ENCODE results near the gene MAGEA12. TPM values are rescaled to one million over a fixed set of nuclear protein-coding genes. Genes with fewer than 3 reads are reported as not detected.
"Not testable (repeated sequence)": the region's sequence is repeated elsewhere in the genome, so short reads cannot be mapped to it uniquely, and the experiment has no call there.

The MAGEA12 gene
- not detected for total RNA-seq

GRCh38 chrX:152733261-152733975, at the start of gene MAGEA12, which contains the start of gene CSAG1:
MAGEA12 (plus strand) TSS chrX:152733757; CDS start chrX:152736162, 2,405 bp downstream.
CSAG1 (minus strand) TSS chrX:152733721; CDS start chrX:152732460, 1,261 bp downstream.
- H3K4me1 Mint-ChIP-seq, result no peaks in the 10 kb centered on the region
- H3K36me3 Mint-ChIP-seq (ENCODE audit: low read depth), result no peaks in the 10 kb centered on the region
- ChIA-PET POLR2A (no interaction called here), CTCF (no interaction called here)
- H3K27ac Mint-ChIP-seq, result no peak within 1 kb of the TSS
- no peaks in the 10 kb centered on the region for H3K9me3 Mint-ChIP-seq
- DNase-seq, result no peak
- peaks cover 3% of the 10 kb centered on the region for H3K27me3 Mint-ChIP-seq
- no peak within 1 kb of the TSS for H3K4me3 Mint-ChIP-seq

DNA sequence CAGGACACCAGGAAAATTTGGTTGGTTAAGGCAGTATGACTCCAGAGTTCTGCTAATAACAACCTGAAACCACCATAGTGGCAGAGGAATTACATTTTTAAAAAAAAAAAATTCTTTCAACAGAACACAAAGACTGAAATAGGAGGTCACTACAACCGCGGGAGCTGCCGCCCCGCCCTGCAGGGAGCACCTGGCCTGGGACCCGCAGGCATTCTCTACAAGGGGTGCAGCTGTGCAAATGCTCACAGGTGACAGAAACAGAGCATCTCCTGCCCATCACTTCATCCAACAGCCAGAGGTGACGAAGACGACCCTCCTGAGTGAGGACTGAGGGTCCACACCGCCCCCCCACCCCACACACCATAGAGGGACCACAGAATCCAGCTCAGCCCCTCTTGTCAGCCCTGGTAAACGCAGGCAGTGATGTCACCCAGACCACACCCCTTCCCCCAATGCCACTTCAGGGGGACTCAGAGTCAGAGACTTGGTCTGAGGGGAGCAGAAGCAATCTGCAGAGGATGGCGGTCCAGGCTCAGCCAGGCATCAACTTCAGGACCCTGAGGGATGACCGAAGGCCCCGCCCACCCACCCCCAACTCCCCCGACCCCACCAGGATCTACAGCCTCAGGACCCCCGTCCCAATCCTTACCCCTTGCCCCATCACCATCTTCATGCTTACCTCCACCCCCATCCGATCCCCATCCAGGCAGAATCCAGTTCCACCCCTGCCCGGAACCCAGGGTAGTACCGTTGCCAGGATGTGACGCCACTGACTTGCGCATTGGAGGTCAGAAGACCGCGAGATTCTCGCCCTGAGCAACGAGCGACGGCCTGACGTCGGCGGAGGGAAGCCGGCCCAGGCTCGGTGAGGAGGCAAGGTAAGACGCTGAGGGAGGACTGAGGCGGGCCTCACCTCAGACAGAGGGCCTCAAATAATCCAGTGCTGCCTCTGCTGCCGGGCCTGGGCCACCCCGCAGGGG, 35.3 kb upstream of the MAGEA12 start, which contains the start of gene MAGEA3:
Gene MAGEA3 (plus strand): TSS at position 843 of the 980 bp plus-strand sequence. CDS start 2,039 bp downstream, outside the sequence.
- H3K27ac Mint-ChIP-seq; CTCF ChIA-PET; H3K36me3 Mint-ChIP-seq (ENCODE audit: low read depth); H3K4me1 Mint-ChIP-seq; POLR2A ChIA-PET; H3K4me3 Mint-ChIP-seq; H3K27me3 Mint-ChIP-seq; DNase-seq; H3K9me3 Mint-ChIP-seq: not testable (repeated sequence)

DNA sequence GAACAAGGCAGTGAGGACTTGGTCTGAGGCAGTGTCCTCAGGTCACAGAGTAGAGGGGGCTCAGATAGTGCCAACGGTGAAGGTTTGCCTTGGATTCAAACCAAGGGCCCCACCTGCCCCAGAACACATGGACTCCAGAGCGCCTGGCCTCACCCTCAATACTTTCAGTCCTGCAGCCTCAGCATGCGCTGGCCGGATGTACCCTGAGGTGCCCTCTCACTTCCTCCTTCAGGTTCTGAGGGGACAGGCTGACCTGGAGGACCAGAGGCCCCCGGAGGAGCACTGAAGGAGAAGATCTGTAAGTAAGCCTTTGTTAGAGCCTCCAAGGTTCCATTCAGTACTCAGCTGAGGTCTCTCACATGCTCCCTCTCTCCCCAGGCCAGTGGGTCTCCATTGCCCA, 33.2 kb upstream of the MAGEA12 start:
- H3K4me3 Mint-ChIP-seq, POLR2A ChIA-PET, DNase-seq: not testable (repeated sequence)

DNA sequence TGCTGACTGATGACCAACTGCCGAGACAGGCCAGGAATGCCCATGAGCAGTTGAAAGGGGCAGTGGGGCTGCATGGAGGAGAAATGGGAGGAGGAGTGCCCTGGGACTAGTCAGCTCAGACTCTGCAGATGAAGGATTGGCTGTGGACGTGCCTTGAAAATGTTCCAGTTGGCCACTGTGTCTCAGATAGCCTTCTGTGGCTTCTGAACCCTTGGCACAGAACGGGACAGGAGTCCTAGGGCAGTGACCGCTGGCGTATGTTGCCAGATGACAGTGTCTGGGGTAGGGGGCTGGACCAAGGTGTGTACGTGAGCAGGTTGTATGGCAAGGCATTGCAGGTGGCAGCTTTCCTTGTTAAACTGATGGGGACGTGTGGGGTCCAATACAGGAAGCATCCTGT, 27.1 kb upstream of the MAGEA12 start:
- CTCF ChIA-PET; DNase-seq; H3K4me3 Mint-ChIP-seq; H3K9me3 Mint-ChIP-seq; H3K36me3 Mint-ChIP-seq (ENCODE audit: low read depth); H3K4me1 Mint-ChIP-seq; H3K27me3 Mint-ChIP-seq; H3K27ac Mint-ChIP-seq; POLR2A ChIA-PET: not testable (repeated sequence)

More for the DNA sequence above, 33.2 kb upstream of the MAGEA12 start:
- H3K27me3 Mint-ChIP-seq; H3K36me3 Mint-ChIP-seq (ENCODE audit: low read depth); CTCF ChIA-PET; H3K9me3 Mint-ChIP-seq; H3K27ac Mint-ChIP-seq; H3K4me1 Mint-ChIP-seq: not testable (repeated sequence)

- POLR2A ChIA-PET; H3K27me3 Mint-ChIP-seq; CTCF ChIA-PET; H3K4me3 Mint-ChIP-seq; H3K4me1 Mint-ChIP-seq; H3K27ac Mint-ChIP-seq; H3K9me3 Mint-ChIP-seq; DNase-seq; H3K36me3 Mint-ChIP-seq (ENCODE audit: low read depth): not testable (repeated sequence)
Measured at GRCh38 chrX:152709173-152709572, 24.4 kb upstream of the MAGEA12 start, which contains the start of gene CSAG2. CSAG2 (minus strand) TSS chrX:152709273; CDS start chrX:152709112, 161 bp downstream.

DNA sequence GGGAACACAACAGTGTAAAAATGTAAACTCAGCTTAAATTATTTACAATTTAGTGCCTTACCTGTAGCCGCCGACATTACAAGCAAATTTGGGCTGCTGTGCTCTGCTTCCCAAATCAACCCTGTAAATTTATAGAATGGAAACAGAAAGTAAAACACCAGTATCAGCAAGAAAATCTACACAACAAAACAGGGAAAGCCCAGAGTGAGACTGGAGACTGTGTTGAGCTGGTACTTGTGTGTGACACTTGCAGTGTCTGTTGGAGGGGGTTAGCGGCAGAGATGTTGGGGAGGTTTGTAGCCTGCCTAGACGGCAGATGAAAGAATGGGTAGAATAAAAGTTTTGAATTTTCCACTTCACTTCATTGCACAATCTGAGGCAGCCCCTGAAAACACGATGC, 20.4 kb upstream of the MAGEA12 start:
- H3K4me3 Mint-ChIP-seq; H3K36me3 Mint-ChIP-seq (ENCODE audit: low read depth); H3K27me3 Mint-ChIP-seq; DNase-seq; H3K4me1 Mint-ChIP-seq; H3K27ac Mint-ChIP-seq; CTCF ChIA-PET; POLR2A ChIA-PET; H3K9me3 Mint-ChIP-seq: not testable (repeated sequence)

GRCh38 chrX:152713815-152714787, 19.5 kb upstream of the MAGEA12 start, which contains the start of gene MAGEA2B:
MAGEA2B (plus strand) TSS chrX:152714628; CDS start chrX:152717107, 2,479 bp downstream.
- H3K27ac Mint-ChIP-seq; H3K4me1 Mint-ChIP-seq; H3K4me3 Mint-ChIP-seq; H3K36me3 Mint-ChIP-seq (ENCODE audit: low read depth); CTCF ChIA-PET; H3K9me3 Mint-ChIP-seq; H3K27me3 Mint-ChIP-seq; POLR2A ChIA-PET; DNase-seq: not testable (repeated sequence)

DNA sequence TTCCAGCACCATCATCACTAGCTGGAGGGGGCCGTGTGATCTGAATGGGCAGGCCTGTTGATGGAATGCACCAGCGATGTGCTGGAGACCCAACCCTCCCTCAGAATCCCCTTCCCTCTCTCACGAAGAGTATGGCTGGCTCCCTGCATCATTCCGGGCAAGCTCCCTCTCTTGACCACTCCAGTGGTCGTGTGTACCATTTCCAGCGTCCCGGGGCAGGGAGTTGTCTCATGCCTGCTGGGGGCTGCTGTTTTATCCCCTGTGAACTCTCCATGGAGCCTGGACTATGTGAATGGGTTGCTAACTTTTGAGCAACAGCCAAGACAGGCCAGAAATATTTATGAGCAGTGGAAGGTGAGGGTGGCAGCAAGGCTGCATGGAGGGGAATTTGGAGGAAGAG, 8.1 kb upstream of the MAGEA12 start:
- H3K9me3 Mint-ChIP-seq, result no peaks in the 10 kb centered on the region
- ChIA-PET POLR2A (no interaction called here), CTCF (no interaction called here)
- H3K27ac Mint-ChIP-seq, result no peak overlapping the region
- peaks cover 3% of the 10 kb centered on the region for H3K27me3 Mint-ChIP-seq
- no peak for DNase-seq
- H3K4me3 Mint-ChIP-seq, result no peak overlapping the region
- H3K4me1 Mint-ChIP-seq, result no peaks in the 10 kb centered on the region
- no peaks in the 10 kb centered on the region for H3K36me3 Mint-ChIP-seq (ENCODE audit: low read depth)

GRCh38 chrX:152734143-152734858, 744 bp downstream of the MAGEA12 start:
- POLR2A ChIA-PET; H3K4me1 Mint-ChIP-seq; H3K27me3 Mint-ChIP-seq; H3K4me3 Mint-ChIP-seq; CTCF ChIA-PET; H3K27ac Mint-ChIP-seq; H3K36me3 Mint-ChIP-seq (ENCODE audit: low read depth); H3K9me3 Mint-ChIP-seq; DNase-seq: not testable (repeated sequence)

DNA sequence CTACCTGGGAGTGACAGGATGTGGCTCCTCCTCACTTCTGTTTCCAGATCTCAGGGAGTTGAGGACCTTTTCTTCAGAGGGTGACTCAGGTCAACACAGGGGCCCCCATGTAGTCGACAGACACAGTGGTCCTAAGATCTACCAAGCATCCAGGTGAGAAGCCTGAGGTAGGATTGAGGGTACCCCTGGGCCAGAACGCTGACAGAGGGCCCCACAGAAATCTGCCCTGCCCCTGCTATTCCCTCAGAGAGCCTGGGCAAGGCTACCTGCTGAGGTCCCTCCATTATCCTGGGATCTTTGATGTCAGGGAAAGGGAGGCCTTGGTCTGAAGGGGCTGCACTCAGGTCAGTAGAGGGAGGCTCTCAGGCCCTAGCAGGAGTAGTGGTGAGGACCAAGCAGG, 1.5 kb downstream of the MAGEA12 start:
- DNase-seq, result no peak
- ChIA-PET CTCF (no interaction called here), POLR2A (no interaction called here)
- H3K4me1 Mint-ChIP-seq, result no peaks in the 10 kb centered on the region
- no peak overlapping the region for H3K4me3 Mint-ChIP-seq
- no peak overlapping the region for H3K27ac Mint-ChIP-seq
- no peaks in the 10 kb centered on the region for H3K36me3 Mint-ChIP-seq (ENCODE audit: low read depth)
- H3K27me3 Mint-ChIP-seq, result no peaks in the 10 kb centered on the region
- no peaks in the 10 kb centered on the region for H3K9me3 Mint-ChIP-seq

GRCh38 chrX:152735860-152736511, 2.4 kb downstream of the MAGEA12 start:
- H3K27ac Mint-ChIP-seq, result no peak overlapping the region
- no peaks in the 10 kb centered on the region for H3K36me3 Mint-ChIP-seq (ENCODE audit: low read depth)
- H3K4me1 Mint-ChIP-seq, result no peaks in the 10 kb centered on the region
- no peak for DNase-seq
- ChIA-PET POLR2A (no interaction called here), CTCF (no interaction called here)
- H3K27me3 Mint-ChIP-seq, result no peaks in the 10 kb centered on the region
- H3K9me3 Mint-ChIP-seq, result no peaks in the 10 kb centered on the region
- no peak overlapping the region for H3K4me3 Mint-ChIP-seq

- H3K27me3 Mint-ChIP-seq; H3K36me3 Mint-ChIP-seq (ENCODE audit: low read depth); H3K4me1 Mint-ChIP-seq; DNase-seq; POLR2A ChIA-PET; H3K27ac Mint-ChIP-seq; H3K9me3 Mint-ChIP-seq; H3K4me3 Mint-ChIP-seq; CTCF ChIA-PET: not testable (repeated sequence)
Measured at GRCh38 chrX:152736528-152736927, 3.0 kb downstream of the MAGEA12 start.

All from activated CD4-positive, alpha-beta memory T cell treated with anti-CD3 and anti-CD28 coated beads, Interleukin-2, amount 10 ng/mL, durations not matched to agents 7 days and 5 days (primary cell).